Neural cell (in vitro differentiated cells): ENCODE measurements around the gene RPS6KC1. TPM values are rescaled to one million over a fixed set of nuclear protein-coding genes. Genes with fewer than 3 reads are reported as not detected.
"Not testable (repeated sequence)": the region's sequence is repeated elsewhere in the genome, so short reads cannot be mapped to it uniquely, and the experiment has no call there.

ENCODE experiments used
- H2AFZ ChIP-seq: fragments of 200-600, 300-800 bp; sonication (generic), shearing (Covaris generic); 2 replicates; pipeline ENCODE4 v1.6.0; 2014; ENCODE audit warnings: low read depth, mild to moderate bottlenecking, antibody characterized with exemption, low read length, moderate library complexity
- H3F3A ChIP-seq: fragments of 200-600 bp; shearing (Covaris generic); 2 replicates; pipeline ENCODE4 v1.6.1; 2016; ENCODE audit warnings: mild to moderate bottlenecking, moderate library complexity, mixed read lengths, antibody characterized with exemption, low read length; ENCODE audit not compliant: insufficient read depth, poor library complexity, severe bottlenecking
- H3K27ac ChIP-seq: fragments of 200-600, 300-800 bp; sonication (generic), shearing (Covaris generic); 2 replicates; pipeline ENCODE4 v1.5.1; 2014; ENCODE audit warnings: mild to moderate bottlenecking, low read length, moderate library complexity
- H3K27me3 ChIP-seq: fragments of 300-800, 200-600 bp; sonication (generic), shearing (Covaris generic); 2 replicates; pipeline ENCODE4 v1.6.0; 2014; ENCODE audit warnings: mild to moderate bottlenecking, low read depth, low read length, moderate library complexity; ENCODE audit not compliant: insufficient read depth
- H3K36me3 ChIP-seq: fragments of 300-800, 200-600 bp; sonication (generic), shearing (Covaris generic); 2 replicates; pipeline ENCODE4 v1.5.1; 2014; ENCODE audit warnings: mild to moderate bottlenecking, antibody characterized with exemption, low read length, moderate library complexity; ENCODE audit not compliant: insufficient read depth
- H3K4me2 ChIP-seq: fragments of 300-800, 200-600 bp; sonication (generic), shearing (Covaris generic); 2 replicates; pipeline ENCODE4 v1.6.0; 2014; ENCODE audit warnings: mild to moderate bottlenecking, low read length
- H3K4me3 ChIP-seq: fragments of 300-800, 200-600 bp; sonication (generic), shearing (Covaris generic); 2 replicates; pipeline ENCODE4 v1.5.1; 2014; ENCODE audit warnings: mild to moderate bottlenecking, low read length, moderate library complexity
- H3K79me2 ChIP-seq: fragments of 200-600 bp; shearing (Covaris generic); replicated peaks from 2 replicates; pipeline ENCODE4 v1.6.0; 2014; ENCODE audit warnings: mild to moderate bottlenecking, low read length, moderate library complexity; ENCODE audit not compliant: insufficient read depth
- H3K9ac ChIP-seq: fragments of 300-800, 200-600 bp; sonication (generic), shearing (Covaris generic); 2 replicates; pipeline ENCODE4 v1.6.1; 2016; ENCODE audit warnings: mild to moderate bottlenecking, low read length, mixed read lengths
- H3K9me2 ChIP-seq: fragments of 200-600 bp; shearing (Covaris generic); 2 replicates; pipeline ENCODE4 v1.6.1; 2016; ENCODE audit warnings: mild to moderate bottlenecking, low read length, mixed read lengths; ENCODE audit not compliant: insufficient read depth
- H3K9me3 ChIP-seq: fragments of 200-600, 300-800 bp; sonication (generic), shearing (Covaris generic); 2 replicates; pipeline ENCODE4 v1.6.1; 2016; ENCODE audit warnings: mild to moderate bottlenecking, mixed run types, low read length, moderate library complexity, mixed read lengths
- H4K20me1 ChIP-seq: fragments of 200-600 bp; shearing (Covaris generic); 2 replicates; pipeline ENCODE4 v1.6.1; 2016; ENCODE audit warnings: mild to moderate bottlenecking, mixed run types; ENCODE audit not compliant: insufficient read depth
- EP300 ChIP-seq: fragments of 450-650 bp; conservative IDR thresholded peaks from 2 replicates; pipeline ENCODE4 v1.6.1; 2014; ENCODE audit warnings: antibody characterized with exemption, mild to moderate bottlenecking, moderate library complexity; ENCODE audit not compliant: poor library complexity, severe bottlenecking
- EZH2 ChIP-seq: fragments of 200-600, 300-800 bp; shearing (Covaris generic), sonication (generic); IDR thresholded peaks from 2 replicates; pipeline ENCODE4 v1.6.1; 2014; ENCODE audit warnings: antibody characterized with exemption, low read length, borderline replicate concordance, mild to moderate bottlenecking; ENCODE audit not compliant: insufficient read depth, poor library complexity, severe bottlenecking
- MXI1 ChIP-seq: fragments of 450-650 bp; conservative IDR thresholded peaks from 2 replicates; pipeline ENCODE4 v1.6.1; 2014; ENCODE audit warnings: antibody characterized with exemption, mild to moderate bottlenecking; ENCODE audit not compliant: poor library complexity, severe bottlenecking
- POLR2AphosphoS5 ChIP-seq: IDR thresholded peaks from 2 replicates; pipeline ENCODE4 v1.6.1; 2012
- RAD21 ChIP-seq: fragments of 450-650 bp; conservative IDR thresholded peaks from 2 replicates; pipeline ENCODE4 v1.6.1; 2014; ENCODE audit warnings: antibody characterized with exemption, mild to moderate bottlenecking, moderate library complexity
- SMC3 ChIP-seq: fragments of 450-650 bp; conservative IDR thresholded peaks from 2 replicates; pipeline ENCODE4 v1.6.1; 2014; ENCODE audit warnings: antibody characterized with exemption, mild to moderate bottlenecking, moderate library complexity; ENCODE audit not compliant: poor library complexity
- TAF1 ChIP-seq: IDR thresholded peaks from 2 replicates; pipeline ENCODE4 v1.6.1; 2012; ENCODE audit warnings: low read depth
- polyA plus RNA-seq: library from polyadenylated mRNA; depleted of rRNA; stranded (reverse); fragments of >200 nt; gene quantifications from 2 replicates; pipeline ENCODE4 v1.2.3, GENCODE V29; 2014
- TF ChIP-seq, protein P1 (sequence below): fragments of 450-650 bp; IDR thresholded peaks from 2 replicates; pipeline ENCODE4 v1.5.1; 2014; ENCODE audit warnings: antibody characterized with exemption, mild to moderate bottlenecking, moderate library complexity; ENCODE audit not compliant: poor library complexity, severe bottlenecking
- TF ChIP-seq, protein P2 (sequence below): IDR thresholded peaks from 2 replicates; pipeline ENCODE4 v1.6.1; 2012; ENCODE audit warnings: borderline replicate concordance

Gene RPS6KC1
- polyA plus RNA-seq, 1 donor from 2014 or later, result 28.1 TPM

DNA sequence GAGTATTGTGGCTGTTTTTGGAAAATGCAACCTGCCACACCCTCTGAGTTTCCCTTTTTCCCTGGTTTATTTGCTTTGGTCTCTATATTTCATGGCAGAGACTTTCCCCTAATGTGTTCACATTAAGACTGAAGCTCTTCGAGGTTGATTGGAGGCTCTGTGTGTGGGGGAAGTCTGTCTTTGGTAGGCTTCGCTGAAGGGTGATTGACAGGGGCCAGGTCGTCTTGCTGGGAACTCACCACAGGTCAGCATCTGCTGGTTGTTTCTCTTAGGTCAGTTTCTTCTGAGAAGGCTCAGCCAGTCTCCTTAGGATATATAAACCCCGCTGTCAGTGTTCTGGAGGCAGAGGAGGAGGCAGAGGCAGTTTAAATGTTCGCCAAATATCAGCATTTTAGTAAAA, 249.4 kb downstream of the RPS6KC1 start:
- no peaks in the 10 kb centered on the region for H3F3A ChIP-seq
- H3K27ac ChIP-seq, result no peak overlapping the region
- no peak overlapping the region for H2AFZ ChIP-seq
- no peaks in the 10 kb centered on the region for H4K20me1 ChIP-seq
- TF ChIP-seq MXI1, result no peak
- TF ChIP-seq RAD21, result no peak
- TF ChIP-seq SMC3, result no peak
- TF ChIP-seq EP300, result no peak
- no peak for TF ChIP-seq POLR2AphosphoS5
- no peak for TF ChIP-seq EZH2
- no peaks in the 10 kb centered on the region for H3K36me3 ChIP-seq
- no peaks in the 10 kb centered on the region for H3K79me2 ChIP-seq
- no peaks in the 10 kb centered on the region for H3K9me2 ChIP-seq
- H3K4me2 ChIP-seq, result no peak overlapping the region
- H3K9ac ChIP-seq, result no peak overlapping the region
- no peaks in the 10 kb centered on the region for H3K27me3 ChIP-seq
- peaks cover 4% of the 10 kb centered on the region for H3K9me3 ChIP-seq
- no peak overlapping the region for H3K4me3 ChIP-seq

DNA sequence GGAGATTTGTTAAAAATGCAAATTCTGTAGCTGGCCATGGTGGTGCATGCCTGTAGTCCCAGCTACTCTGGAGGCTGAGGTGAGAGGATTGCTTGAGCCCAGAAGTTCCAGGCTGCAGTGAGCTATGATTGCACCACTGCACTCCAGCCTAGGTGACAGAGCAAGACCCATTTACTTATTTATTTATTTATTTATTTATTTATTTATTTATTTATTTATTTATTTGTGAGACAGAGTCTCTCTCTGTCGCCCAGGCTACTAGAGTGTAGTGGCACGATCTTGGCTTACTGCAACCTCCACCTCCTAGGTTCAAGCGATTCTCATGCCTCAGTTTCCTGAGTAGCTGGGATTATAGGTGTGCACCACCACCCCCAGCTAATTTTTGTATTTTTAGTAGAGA, 250.5 kb downstream of the RPS6KC1 start:
- not testable (repeated sequence) for H2AFZ ChIP-seq, H3K36me3 ChIP-seq, H3K9me2 ChIP-seq, H3K4me2 ChIP-seq, H3K27ac ChIP-seq, H3K9me3 ChIP-seq, H3K79me2 ChIP-seq, H3K9ac ChIP-seq, H3K4me3 ChIP-seq, H3K27me3 ChIP-seq, H3F3A ChIP-seq, H4K20me1 ChIP-seq

DNA sequence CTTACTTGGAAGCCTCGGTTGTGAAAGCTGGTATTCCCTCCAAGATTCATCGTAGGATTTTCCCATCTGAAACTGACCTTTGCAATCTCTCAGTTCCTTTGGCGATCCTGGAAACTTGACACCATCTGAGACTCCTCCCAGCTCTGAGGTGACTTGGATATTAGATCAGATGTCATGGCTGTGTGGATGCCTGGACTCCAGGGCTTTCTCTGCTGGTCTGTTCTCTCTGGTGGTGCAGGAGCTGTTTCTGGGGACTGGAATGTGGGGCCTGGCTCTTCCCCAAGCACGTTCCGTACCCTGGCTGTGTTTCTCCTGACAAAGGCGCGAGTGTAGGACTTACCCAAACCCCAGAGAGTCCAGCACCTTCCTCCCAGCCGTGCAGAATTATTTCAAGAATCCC, 252.2 kb downstream of the RPS6KC1 start:
- no peak overlapping the region for H3K27ac ChIP-seq
- no peaks in the 10 kb centered on the region for H4K20me1 ChIP-seq
- no peak overlapping the region for H2AFZ ChIP-seq
- no peak for TF ChIP-seq EZH2
- TF ChIP-seq, protein P1, sequence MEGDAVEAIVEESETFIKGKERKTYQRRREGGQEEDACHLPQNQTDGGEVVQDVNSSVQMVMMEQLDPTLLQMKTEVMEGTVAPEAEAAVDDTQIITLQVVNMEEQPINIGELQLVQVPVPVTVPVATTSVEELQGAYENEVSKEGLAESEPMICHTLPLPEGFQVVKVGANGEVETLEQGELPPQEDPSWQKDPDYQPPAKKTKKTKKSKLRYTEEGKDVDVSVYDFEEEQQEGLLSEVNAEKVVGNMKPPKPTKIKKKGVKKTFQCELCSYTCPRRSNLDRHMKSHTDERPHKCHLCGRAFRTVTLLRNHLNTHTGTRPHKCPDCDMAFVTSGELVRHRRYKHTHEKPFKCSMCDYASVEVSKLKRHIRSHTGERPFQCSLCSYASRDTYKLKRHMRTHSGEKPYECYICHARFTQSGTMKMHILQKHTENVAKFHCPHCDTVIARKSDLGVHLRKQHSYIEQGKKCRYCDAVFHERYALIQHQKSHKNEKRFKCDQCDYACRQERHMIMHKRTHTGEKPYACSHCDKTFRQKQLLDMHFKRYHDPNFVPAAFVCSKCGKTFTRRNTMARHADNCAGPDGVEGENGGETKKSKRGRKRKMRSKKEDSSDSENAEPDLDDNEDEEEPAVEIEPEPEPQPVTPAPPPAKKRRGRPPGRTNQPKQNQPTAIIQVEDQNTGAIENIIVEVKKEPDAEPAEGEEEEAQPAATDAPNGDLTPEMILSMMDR, result no peak
- no peak for TF ChIP-seq SMC3
- TF ChIP-seq RAD21, result no peak
- TF ChIP-seq EP300, result no peak
- no peak for TF ChIP-seq MXI1
- TF ChIP-seq, protein P2, sequence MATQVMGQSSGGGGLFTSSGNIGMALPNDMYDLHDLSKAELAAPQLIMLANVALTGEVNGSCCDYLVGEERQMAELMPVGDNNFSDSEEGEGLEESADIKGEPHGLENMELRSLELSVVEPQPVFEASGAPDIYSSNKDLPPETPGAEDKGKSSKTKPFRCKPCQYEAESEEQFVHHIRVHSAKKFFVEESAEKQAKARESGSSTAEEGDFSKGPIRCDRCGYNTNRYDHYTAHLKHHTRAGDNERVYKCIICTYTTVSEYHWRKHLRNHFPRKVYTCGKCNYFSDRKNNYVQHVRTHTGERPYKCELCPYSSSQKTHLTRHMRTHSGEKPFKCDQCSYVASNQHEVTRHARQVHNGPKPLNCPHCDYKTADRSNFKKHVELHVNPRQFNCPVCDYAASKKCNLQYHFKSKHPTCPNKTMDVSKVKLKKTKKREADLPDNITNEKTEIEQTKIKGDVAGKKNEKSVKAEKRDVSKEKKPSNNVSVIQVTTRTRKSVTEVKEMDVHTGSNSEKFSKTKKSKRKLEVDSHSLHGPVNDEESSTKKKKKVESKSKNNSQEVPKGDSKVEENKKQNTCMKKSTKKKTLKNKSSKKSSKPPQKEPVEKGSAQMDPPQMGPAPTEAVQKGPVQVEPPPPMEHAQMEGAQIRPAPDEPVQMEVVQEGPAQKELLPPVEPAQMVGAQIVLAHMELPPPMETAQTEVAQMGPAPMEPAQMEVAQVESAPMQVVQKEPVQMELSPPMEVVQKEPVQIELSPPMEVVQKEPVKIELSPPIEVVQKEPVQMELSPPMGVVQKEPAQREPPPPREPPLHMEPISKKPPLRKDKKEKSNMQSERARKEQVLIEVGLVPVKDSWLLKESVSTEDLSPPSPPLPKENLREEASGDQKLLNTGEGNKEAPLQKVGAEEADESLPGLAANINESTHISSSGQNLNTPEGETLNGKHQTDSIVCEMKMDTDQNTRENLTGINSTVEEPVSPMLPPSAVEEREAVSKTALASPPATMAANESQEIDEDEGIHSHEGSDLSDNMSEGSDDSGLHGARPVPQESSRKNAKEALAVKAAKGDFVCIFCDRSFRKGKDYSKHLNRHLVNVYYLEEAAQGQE, result no peak
- TF ChIP-seq POLR2AphosphoS5, result no peak
- TF ChIP-seq TAF1, result no peak
- H3F3A ChIP-seq, result no peaks in the 10 kb centered on the region
- no peak overlapping the region for H3K4me2 ChIP-seq
- no peak overlapping the region for H3K4me3 ChIP-seq
- no peaks in the 10 kb centered on the region for H3K27me3 ChIP-seq
- H3K36me3 ChIP-seq, result no peaks in the 10 kb centered on the region
- no peaks in the 10 kb centered on the region for H3K79me2 ChIP-seq
- H3K9me2 ChIP-seq, result no peaks in the 10 kb centered on the region
- no peaks in the 10 kb centered on the region for H3K9me3 ChIP-seq
- H3K9ac ChIP-seq, result no peak overlapping the region
